B cell (primary cell): ENCODE results near the gene PNPLA1. TPM values are rescaled to one million over a fixed set of nuclear protein-coding genes. Genes with fewer than 3 reads are reported as not detected.

Experiments used
- ATAC-seq: fragments of 200-7000 bp; cut with Tn5 transposase; one replicate; pipeline ENCODE4 v1.10.0; 2021; ENCODE audit warnings: low read depth, mild to moderate bottlenecking, moderate number of reproducible peaks, moderate library complexity
- CTCF ChIA-PET: fragments of 350-600 bp; sonication (Branson Sonifier 250); formaldehyde crosslinking; loops from one replicate; lab custom pipeline; 2021; ENCODE audit warnings: antibody characterized with exemption, inconsistent platforms; lab: Charles Lee
- POLR2A ChIA-PET: fragments of 350-600 bp; sonication (Branson Sonifier 250); formaldehyde crosslinking; loops from one replicate; lab custom pipeline; 2021; ENCODE audit warnings: antibody characterized with exemption; lab: Charles Lee
- DNase-seq: peaks from one replicate; pipeline ENCODE4 v3.0.0; 2013
- H2AFZ ChIP-seq: 2 replicates; pipeline ENCODE4 v1.6.1; 2012; ENCODE audit warnings: mild to moderate bottlenecking, low read depth, low read length; ENCODE audit not compliant: insufficient read depth, poor library complexity, severe bottlenecking
- H3K27ac ChIP-seq, 2 donors: 1 replicate in 1 of 2; 2 replicates in 1 of 2; pipeline ENCODE4 v1.5.1; 2012 to 2013; ENCODE audit warnings: low read length in 2 of 2, mild to moderate bottlenecking in 2 of 2, moderate library complexity in 1 of 2
- H3K27me3 ChIP-seq, 4 experiments: fragments of 200-600 bp in 1 of 4; sonication (generic) in 1 of 4; replicated peaks in 1 of 4; 1 replicate in 2 of 4; 2 replicates in 2 of 4; pipeline versions ENCODE4 v1.6.1 to v1.7.0; 2013 to 2016; ENCODE audit warnings: low read length in 3 of 4, mild to moderate bottlenecking in 2 of 4, mixed read lengths in 1 of 4, moderate library complexity in 1 of 4; ENCODE audit not compliant: insufficient read depth in 4 of 4, control insufficient read depth in 3 of 4; ENCODE audit errors: control extremely low read depth in 1 of 4
- H3K36me3 ChIP-seq, 2 experiments: replicated peaks in 1 of 2; 1 replicate in 1 of 2; 2 replicates in 1 of 2; pipeline versions ENCODE4 v1.6.1 to v1.7.1; 2013; ENCODE audit warnings: low read length in 1 of 2; ENCODE audit not compliant: insufficient read depth in 2 of 2, control insufficient read depth in 1 of 2; ENCODE audit errors: control extremely low read depth in 1 of 2, extremely low read depth in 1 of 2
- H3K4me1 ChIP-seq, 2 donors: fragments of 200-600 bp in 1 of 2; sonication (generic) in 1 of 2; 1 replicate in 1 of 2; 2 replicates in 1 of 2; pipeline versions ENCODE4 v1.5.1 to v1.6.1; 2013 to 2017; ENCODE audit warnings: low read length in 2 of 2; ENCODE audit not compliant: control insufficient read depth in 2 of 2, insufficient read depth in 2 of 2
- H3K4me2 ChIP-seq: replicated peaks from 2 replicates; pipeline ENCODE3; 2012; ENCODE audit warnings: mild to moderate bottlenecking, low read depth, low read length; ENCODE audit not compliant: poor library complexity, severe bottlenecking
- H3K4me3 ChIP-seq, 5 experiments: fragments of 200-600 bp in 1 of 5; sonication (generic) in 1 of 5; 1 replicate in 3 of 5; 2 replicates in 2 of 5; pipeline versions ENCODE4 v1.5.1 to v1.7.0; 2011 to 2016; ENCODE audit warnings: low read length in 4 of 5, mild to moderate bottlenecking in 4 of 5, low read depth in 2 of 5, control low read depth in 1 of 5, moderate library complexity in 1 of 5; ENCODE audit not compliant: insufficient read depth in 1 of 5; ENCODE audit errors: control extremely low read depth in 1 of 5, extremely low read depth in 1 of 5
- H3K79me2 ChIP-seq: fragments of 200-600 bp; sonication (generic); one replicate; pipeline ENCODE4 v1.6.0; 2016; ENCODE audit warnings: low read length; ENCODE audit not compliant: control insufficient read depth, insufficient read depth
- H3K9ac ChIP-seq: fragments of 200-600 bp; sonication (generic); 2 replicates; pipeline ENCODE4 v1.6.1; 2017; ENCODE audit warnings: mild to moderate bottlenecking, low read length, moderate library complexity
- H3K9me3 ChIP-seq, 3 donors: one replicate each; pipeline versions ENCODE4 v1.6.1 to v1.7.1; 2013; ENCODE audit warnings: low read length in 2 of 3; ENCODE audit not compliant: control insufficient read depth in 2 of 3, insufficient read depth in 1 of 3; ENCODE audit errors: control extremely low read depth in 1 of 3
- H4K20me1 ChIP-seq: 2 replicates; pipeline ENCODE4 v1.6.0; 2012; ENCODE audit warnings: mild to moderate bottlenecking, low read length; ENCODE audit not compliant: insufficient read depth, control insufficient read depth, poor library complexity, severe bottlenecking
- H3K27ac Mint-ChIP-seq: one replicate; pipeline ENCODE4 v1.8.0; 2021; ENCODE audit warnings: mixed read lengths
- H3K27me3 Mint-ChIP-seq: one replicate; pipeline ENCODE4 v1.8.0; 2021; ENCODE audit warnings: mixed read lengths
- H3K4me1 Mint-ChIP-seq: one replicate; pipeline ENCODE4 v1.8.0; 2021; ENCODE audit warnings: mixed read lengths
- H3K4me3 Mint-ChIP-seq: one replicate; pipeline ENCODE4 v1.8.0; 2021; ENCODE audit warnings: mixed read lengths
- H3K9me3 Mint-ChIP-seq: one replicate; pipeline ENCODE4 v1.8.0; 2022; ENCODE audit warnings: mixed read lengths; ENCODE audit not compliant: insufficient read depth
- EZH2 ChIP-seq: IDR thresholded peaks from 2 replicates; pipeline ENCODE4 v1.6.1; 2012; ENCODE audit warnings: borderline replicate concordance, low read depth, mild to moderate bottlenecking, moderate library complexity, low read length; ENCODE audit not compliant: insufficient read depth, poor library complexity, severe bottlenecking
- WGBS: methylation state at CpG from one replicate; pipeline ENCODE4 v1.1.5; 2013; ENCODE audit warnings: missing lambda C conversion rate; ENCODE audit not compliant: insufficient coverage; 5-methylcytosine and 5-hydroxymethylcytosine counted together
- intact Hi-C: fragments of 100-400 bp; cut with micrococcal nuclease; formaldehyde crosslinking; loops from one replicate; pipeline ENCODE4 v1.10.0; 2022
- polyA plus RNA-seq: library from polyadenylated mRNA; depleted of rRNA; stranded (reverse); fragments of >200 nt; gene quantifications from 2 replicates; pipeline ENCODE4 v1.2.3, GENCODE V29; 2012
- total RNA-seq, 2 donors: library from RNA; stranded (reverse); fragments of 120-200 nt in 1 of 2; gene quantifications; 1 replicate in 1 of 2; 2 replicates in 1 of 2; pipeline versions ENCODE4 v1.2.3 to v1.2.4, GENCODE V29; 2013 to 2022
- TF ChIP-seq, protein P1 (sequence below): fragments of 200-600 bp; IDR thresholded peaks from one replicate; pipeline ENCODE4 v1.8.0; 2022; ENCODE audit warnings: antibody characterized with exemption, mild to moderate bottlenecking

PNPLA1 gene
- total and polyA plus RNA-seq, 2 donors (not counting 1 experiment from before 2014, with no cell fraction given), result 0.12 TPM; not detected in 1

DNA sequence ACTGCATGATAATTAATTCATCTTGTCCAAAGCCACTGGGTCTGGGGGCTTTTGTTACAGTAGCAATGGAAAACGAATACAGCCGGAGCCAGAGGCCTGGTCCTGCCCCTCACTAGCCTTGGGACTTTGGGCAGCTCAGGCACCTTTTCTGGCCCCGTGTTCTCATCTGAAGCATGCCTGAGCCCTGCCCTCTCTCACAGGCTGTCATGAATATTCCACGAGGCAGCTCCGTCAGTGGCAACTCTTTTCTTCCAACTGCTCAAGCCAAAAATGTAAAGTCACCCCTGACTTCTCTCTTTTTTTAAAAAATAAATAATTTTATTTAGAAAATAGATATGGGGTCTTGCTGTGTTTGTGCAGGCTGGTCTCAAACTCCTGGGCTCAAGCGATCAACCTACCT is 61.5 kb downstream of the PNPLA1 start:
- intact Hi-C loops, result no loop called here
- peaks cover 8% of the 10 kb centered on the region for H3K4me1 Mint-ChIP-seq
- CTCF ChIA-PET, result interaction anchor here (1.9 kb wide), 1 partner anchor 10 kb away, joined by 6 read pairs; no protein-coding TSS in a partner anchor
- Histone ChIP-seq H3K9ac (no peak overlapping the region), H3K27ac (no peak overlapping the region), H3K4me3 (no peak overlapping the region), H3K79me2 (no peaks in the 10 kb centered on the region), H3K4me1 (peaks cover under 1 to 3% of the 10 kb centered on the region in 2 donors), H2AFZ (no peak overlapping the region), H3K9me3 (no peaks in the 10 kb centered on the region), H3K4me2 (no peak overlapping the region), H3K36me3 (no peaks in the 10 kb centered on the region), H4K20me1 (no peaks in the 10 kb centered on the region), H3K27me3 (peaks cover 0 to 12% (median 0%) of the 10 kb centered on the region in 4 experiments)
- H3K27ac Mint-ChIP-seq, result no peak overlapping the region
- H3K4me3 Mint-ChIP-seq, result no peak overlapping the region
- WGBS, result 88% methylated on average over 4 of the region's 6 CpGs
- peaks cover 36% of the 10 kb centered on the region for H3K27me3 Mint-ChIP-seq
- no peak for TF ChIP-seq EZH2
- TF ChIP-seq, protein P1, sequence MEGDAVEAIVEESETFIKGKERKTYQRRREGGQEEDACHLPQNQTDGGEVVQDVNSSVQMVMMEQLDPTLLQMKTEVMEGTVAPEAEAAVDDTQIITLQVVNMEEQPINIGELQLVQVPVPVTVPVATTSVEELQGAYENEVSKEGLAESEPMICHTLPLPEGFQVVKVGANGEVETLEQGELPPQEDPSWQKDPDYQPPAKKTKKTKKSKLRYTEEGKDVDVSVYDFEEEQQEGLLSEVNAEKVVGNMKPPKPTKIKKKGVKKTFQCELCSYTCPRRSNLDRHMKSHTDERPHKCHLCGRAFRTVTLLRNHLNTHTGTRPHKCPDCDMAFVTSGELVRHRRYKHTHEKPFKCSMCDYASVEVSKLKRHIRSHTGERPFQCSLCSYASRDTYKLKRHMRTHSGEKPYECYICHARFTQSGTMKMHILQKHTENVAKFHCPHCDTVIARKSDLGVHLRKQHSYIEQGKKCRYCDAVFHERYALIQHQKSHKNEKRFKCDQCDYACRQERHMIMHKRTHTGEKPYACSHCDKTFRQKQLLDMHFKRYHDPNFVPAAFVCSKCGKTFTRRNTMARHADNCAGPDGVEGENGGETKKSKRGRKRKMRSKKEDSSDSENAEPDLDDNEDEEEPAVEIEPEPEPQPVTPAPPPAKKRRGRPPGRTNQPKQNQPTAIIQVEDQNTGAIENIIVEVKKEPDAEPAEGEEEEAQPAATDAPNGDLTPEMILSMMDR, result no peak
- DNase-seq, result no peak
- no peak for ATAC-seq
- no peaks in the 10 kb centered on the region for H3K9me3 Mint-ChIP-seq
- POLR2A ChIA-PET, result no interaction called here

DNA sequence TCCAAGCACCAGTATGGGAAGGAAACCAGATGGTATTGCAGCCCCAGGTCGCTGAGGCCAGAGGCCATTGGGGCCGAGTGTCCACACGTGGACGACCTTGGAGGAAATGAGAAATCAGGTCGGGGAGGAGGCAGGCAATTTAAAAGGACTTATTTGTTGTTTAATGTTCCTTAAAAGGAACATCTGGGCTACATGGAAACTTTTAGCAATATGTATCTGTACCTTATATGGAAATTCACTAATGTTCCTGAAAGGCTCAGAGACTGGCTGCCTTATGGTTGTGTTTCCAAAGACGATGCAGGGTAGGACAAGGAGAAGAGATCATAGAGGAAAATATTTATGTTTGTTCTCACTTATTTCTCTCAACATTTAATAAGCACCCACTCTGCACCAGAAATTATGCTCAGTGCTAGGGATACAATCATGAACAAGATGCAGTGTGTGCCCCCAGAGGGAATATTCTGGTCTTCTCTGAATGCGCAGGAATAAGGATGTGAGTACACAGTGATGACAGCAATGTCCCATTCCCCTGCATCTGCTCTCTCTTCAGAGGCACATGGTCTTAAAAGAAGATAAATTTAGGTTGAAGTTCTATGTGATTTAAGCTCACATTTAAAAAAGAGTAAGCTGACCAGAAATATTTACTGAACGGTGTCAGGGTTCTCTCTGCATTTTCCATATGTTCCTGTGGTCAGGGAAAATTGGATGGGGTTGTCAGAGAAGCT is 63.5 kb downstream of the PNPLA1 start:
- Histone ChIP-seq H3K27ac (no peak overlapping the region), H3K27me3 (peaks cover 0 to 12% (median 0%) of the 10 kb centered on the region in 4 experiments), H3K9ac (no peak overlapping the region), H2AFZ (no peak overlapping the region), H3K4me2 (no peak overlapping the region), H3K4me1 (peaks cover 10 to 16% of the 10 kb centered on the region in 2 donors), H3K9me3 (no peaks in the 10 kb centered on the region), H3K36me3 (no peaks in the 10 kb centered on the region), H4K20me1 (no peaks in the 10 kb centered on the region), H3K4me3 (no peak overlapping the region), H3K79me2 (no peaks in the 10 kb centered on the region)
- POLR2A ChIA-PET, result no interaction called here
- no peak overlapping the region for H3K4me3 Mint-ChIP-seq
- H3K9me3 Mint-ChIP-seq, result no peaks in the 10 kb centered on the region
- intact Hi-C loops, result no loop called here
- H3K27ac Mint-ChIP-seq, result no peak overlapping the region
- CTCF ChIA-PET, result interaction anchor here (0.8 kb wide), 1 partner anchor 8 kb away, joined by 5 read pairs; no protein-coding TSS in a partner anchor
- TF ChIP-seq, protein P1, result no peak
- no peak for TF ChIP-seq EZH2
- peaks cover 36% of the 10 kb centered on the region for H3K27me3 Mint-ChIP-seq
- DNase-seq (no peak), ATAC-seq (no peak)
- H3K4me1 Mint-ChIP-seq, result peaks cover 15% of the 10 kb centered on the region
- 63% methylated on average over 2 of the region's 8 CpGs for WGBS
